K562 (cell line): ENCODE measurements around the gene CDH20. TPM values are rescaled to one million over a fixed set of nuclear protein-coding genes. Genes with fewer than 3 reads are reported as not detected.

ENCODE experiments used
- BCLAF1 ChIP-seq, 2 experiments: fragments of 450-650 bp in 1 of 2; IDR thresholded peaks; 2 replicates each; pipeline ENCODE4 v1.6.1; 2011 to 2017; ENCODE audit warnings: low read depth in 2 of 2, antibody characterized with exemption in 1 of 2, borderline replicate concordance in 1 of 2, low read length in 1 of 2, mild to moderate bottlenecking in 1 of 2, mixed read lengths in 1 of 2; ENCODE audit not compliant: control insufficient read depth in 1 of 2
- MGA ChIP-seq: fragments of 450-650 bp; IDR thresholded peaks from 2 replicates; pipeline ENCODE4 v1.6.1; 2016; ENCODE audit warnings: mild to moderate bottlenecking, moderate library complexity
- polyA plus RNA-seq, 8 experiments: library from polyadenylated mRNA; depleted of rRNA in 4 of 8; stranded (reverse) in 5 of 8; unstranded in 3 of 8; fragments of >200 nt; fragmentation: Nextera tagmentation in 2 of 8; fragmentation: Illumina TruSeq in 1 of 8; extraction: Ambion mirVana in 2 of 8; extraction: Trizol in 1 of 8; gene quantifications; 2 replicates each; pipeline versions ENCODE4 v1.2.1 to v1.2.3, GENCODE V29; 2011 to 2014; ENCODE audit warnings: inconsistent platforms in 1 of 8, missing spikeins in 1 of 8
- total RNA-seq, 7 experiments: library from RNA; depleted of rRNA in 6 of 7; stranded (reverse); fragments of >200 nt in 6 of 7; fragmentation: Illumina TruSeq in 2 of 7; extraction: Trizol in 2 of 7; gene quantifications; 2 replicates each; pipeline versions ENCODE4 v1.2.1 to v1.2.3, GENCODE V29; 2011 to 2021; ENCODE audit warnings: low replicate concordance in 1 of 7

Gene CDH20
- total and polyA plus RNA-seq, 9 of the 15 experiments (the other 6 are each of a cell fraction or from before 2014, with no cell fraction given), result not detected

GRCh38 chr18:61398961-61399705 is 65.9 kb downstream of the CDH20 start (continued):
- TF ChIP-seq MGA, result no peak
- TF ChIP-seq BCLAF1 (IDR thresholded peaks at IDR 0.05; ENCODE audit: borderline replicate concordance in 1 of 2, control insufficient read depth in 1 of 2, low read depth in 2 of 2, low read length in 1 of 2), result no peak
